HG02623 (cell line): ENCODE results near the gene C1orf50.
"Not testable (repeated sequence)": the region's sequence is repeated elsewhere in the genome, so short reads cannot be mapped to it uniquely, and the experiment has no call there.

Experiments
- ATAC-seq: cut with Tn5 transposase; IDR thresholded peaks from one replicate; pipeline ENCODE4 v1.9.1; 2021; ENCODE audit warnings: moderate library complexity; ENCODE audit not compliant: unreplicated experiment

C1orf50 gene

GRCh38 chr1:42739753-42740700, 27.0 kb upstream of the C1orf50 start, which contains the start of gene CLDN19:
CLDN19 (minus strand) TSS chr1:42740236; CDS start chr1:42740063, 173 bp downstream.
- no peak for ATAC-seq

- ATAC-seq, result no peak
Measured at GRCh38 chr1:42740851-42741580, 26.0 kb upstream of the C1orf50 start.

- ATAC-seq, result no peak
Measured at GRCh38 chr1:42741706-42742105, 25.3 kb upstream of the C1orf50 start.

- ATAC-seq, result no peak
Measured at GRCh38 chr1:42742141-42742540, 24.9 kb upstream of the C1orf50 start.

GRCh38 chr1:42742617-42743316, 24.3 kb upstream of the C1orf50 start:
- ATAC-seq, result no peak

- no peak for ATAC-seq
Measured at GRCh38 chr1:42743317-42744147, 23.5 kb upstream of the C1orf50 start.

- ATAC-seq, result no peak
Measured at GRCh38 chr1:42744148-42744413, 23.0 kb upstream of the C1orf50 start.

DNA sequence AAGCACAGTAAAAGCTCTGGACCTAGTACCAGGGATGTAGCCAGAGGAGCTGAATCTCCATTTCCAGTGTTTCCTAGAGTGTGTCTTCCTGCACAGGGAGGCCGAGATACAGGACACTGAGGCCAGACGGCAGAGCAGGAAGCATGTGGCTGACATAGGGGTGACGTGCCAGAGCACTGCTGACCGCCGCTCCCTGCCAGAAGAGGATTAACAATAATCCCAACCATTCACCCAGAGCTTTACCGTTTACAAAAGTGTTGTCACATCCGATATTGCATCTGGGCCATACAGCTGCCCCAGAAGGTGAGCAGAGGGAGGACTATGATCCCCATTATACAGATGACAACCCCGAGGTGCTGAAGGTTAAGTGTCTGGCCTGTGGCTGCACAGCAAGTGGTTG, 21.2 kb upstream of the C1orf50 start:
- ATAC-seq, result no peak

GRCh38 chr1:42746436-42747105, 20.5 kb upstream of the C1orf50 start:
- no peak for ATAC-seq

- ATAC-seq, result no peak
Measured at GRCh38 chr1:42747125-42747524, 19.9 kb upstream of the C1orf50 start.

DNA sequence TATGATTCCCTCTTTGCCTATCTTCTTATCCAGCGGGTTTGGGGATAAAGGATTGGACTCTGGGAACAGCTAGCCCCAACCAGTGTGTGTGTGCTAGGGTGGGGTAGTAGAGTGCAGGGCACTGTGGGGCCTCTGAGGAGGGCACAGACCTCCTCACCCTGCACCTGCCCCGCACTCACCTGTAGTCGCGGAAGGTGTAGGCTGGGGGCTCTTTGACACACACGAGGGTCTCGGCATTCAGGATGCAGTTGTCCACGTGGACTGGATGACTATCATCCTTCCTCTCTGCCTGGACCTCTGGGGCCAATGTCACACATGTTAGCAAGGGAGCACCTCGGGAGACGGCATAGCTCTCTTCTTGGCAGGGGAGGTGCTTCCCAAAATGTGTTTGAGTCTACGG, 19.0 kb upstream of the C1orf50 start:
- no peak for ATAC-seq

- no peak for ATAC-seq
Measured at GRCh38 chr1:42748461-42749410, 18.3 kb upstream of the C1orf50 start.

GRCh38 chr1:42750041-42750440, 17.0 kb upstream of the C1orf50 start:
- ATAC-seq, result no peak

GRCh38 chr1:42751511-42752070, 15.5 kb upstream of the C1orf50 start:
- not testable (repeated sequence) for ATAC-seq

DNA sequence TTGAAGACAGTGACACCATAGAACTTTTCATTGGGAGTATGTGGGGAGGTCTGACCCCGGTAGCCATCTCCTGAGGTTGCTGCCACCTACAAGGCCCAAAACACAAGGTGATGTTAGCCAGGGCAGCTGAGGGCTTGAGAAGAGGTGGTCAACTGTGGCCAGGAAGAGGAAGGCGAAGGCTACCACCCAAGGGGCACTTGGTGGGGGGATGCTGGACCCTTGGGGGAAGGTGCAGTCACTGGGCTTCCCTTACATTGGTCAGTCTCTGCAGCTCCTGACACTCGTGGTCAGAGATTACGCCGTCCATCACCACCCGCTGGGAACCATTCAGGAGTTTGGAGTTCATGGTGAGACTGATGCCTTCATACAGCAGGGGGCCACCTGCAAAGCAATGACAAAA, 14.8 kb upstream of the C1orf50 start:
- no peak for ATAC-seq

DNA sequence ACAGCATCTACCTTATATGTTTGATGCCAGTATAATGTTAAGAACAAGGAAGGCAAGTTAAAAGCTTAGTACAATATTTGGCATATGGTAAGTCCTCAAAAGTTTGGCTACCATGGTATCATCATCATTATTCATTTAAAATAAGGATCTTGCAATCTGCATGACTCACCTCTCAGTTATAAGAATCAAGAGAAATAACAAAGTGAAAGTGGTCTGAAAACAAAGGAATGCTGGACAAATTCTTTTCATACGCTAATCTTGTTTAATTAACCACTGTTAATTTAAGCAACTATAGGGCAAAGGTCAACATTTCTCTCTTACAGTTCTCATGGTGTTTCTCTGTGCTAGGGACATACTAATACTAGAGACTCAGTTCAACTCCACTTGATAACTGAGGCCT, 14.0 kb upstream of the C1orf50 start:
- ATAC-seq, result no peak

GRCh38 chr1:42756956-42757891, 9.8 kb upstream of the C1orf50 start:
- ATAC-seq, result no peak

GRCh38 chr1:42757892-42758275, 9.2 kb upstream of the C1orf50 start:
- ATAC-seq, result no peak
